Activated CD8-positive, alpha-beta T cell treated with anti-CD3 and anti-CD28 coated beads, Interleukin-2, amount 10 ng/mL, durations not matched to agents 7 days and 5 days (primary cell): ENCODE data around the gene OCSTAMP. TPM values are rescaled to one million over a fixed set of nuclear protein-coding genes. Genes with fewer than 3 reads are reported as not detected.

Experiments
- ATAC-seq: fragments of 150-1000 bp; cut with Tn5 transposase; one replicate; pipeline ENCODE4 v1.10.0; 2021; ENCODE audit warnings: moderate library complexity
- CTCF ChIA-PET: fragments of 350-600 bp; sonication (Branson Sonifier 250); formaldehyde crosslinking; loops from one replicate; lab custom pipeline; 2021; ENCODE audit warnings: antibody characterized with exemption; lab: Charles Lee
- POLR2A ChIA-PET: fragments of 350-600 bp; sonication (Branson Sonifier 250); formaldehyde crosslinking; loops from one replicate; lab custom pipeline; 2021; ENCODE audit warnings: antibody characterized with exemption; lab: Charles Lee
- DNase-seq: peaks from one replicate; pipeline ENCODE4 v3.0.0-alpha.2; 2020
- H3K27ac Mint-ChIP-seq: one replicate; pipeline ENCODE4 v1.8.0; 2021; ENCODE audit warnings: mild to moderate bottlenecking, mixed read lengths
- H3K27me3 Mint-ChIP-seq: one replicate; pipeline ENCODE4 v1.8.0; 2021; ENCODE audit warnings: low read depth, mixed read lengths
- H3K36me3 Mint-ChIP-seq: one replicate; pipeline ENCODE4 v1.8.0; 2021; ENCODE audit warnings: low read depth, mixed read lengths
- H3K4me1 Mint-ChIP-seq: one replicate; pipeline ENCODE4 v1.8.0; 2021; ENCODE audit warnings: low read depth, mixed read lengths
- H3K4me3 Mint-ChIP-seq: one replicate; pipeline ENCODE4 v1.8.0; 2021; ENCODE audit warnings: mild to moderate bottlenecking, mixed read lengths
- H3K9me3 Mint-ChIP-seq: one replicate; pipeline ENCODE4 v1.8.0; 2022; ENCODE audit warnings: mixed read lengths; ENCODE audit not compliant: insufficient read depth
- total RNA-seq, 2 experiments: library from RNA; stranded (reverse); gene quantifications; one replicate each; pipeline ENCODE4 v1.2.3, GENCODE V29; 2021

OCSTAMP gene
- total RNA-seq, 2 experiments from 2014 or later, result not detected

- Mint-ChIP-seq H3K27ac (no peak overlapping the region), H3K9me3 (no peaks in the 10 kb centered on the region), H3K36me3 (no peaks in the 10 kb centered on the region), H3K4me3 (no peak overlapping the region), H3K4me1 (peaks cover 4% of the 10 kb centered on the region), H3K27me3 (peaks cover 23% of the 10 kb centered on the region)
- ATAC-seq (no peak), DNase-seq (no peak)
- CTCF ChIA-PET, result interaction anchor here (1.2 kb wide), 1 partner anchor 22 kb away, joined by 4 read pairs; no protein-coding TSS in a partner anchor
- POLR2A ChIA-PET, result no interaction called here
These were observed 33.2 kb upstream of the OCSTAMP start for GRCh38 chr20:46583411-46584214.

- POLR2A ChIA-PET, result no interaction called here
- Mint-ChIP-seq H3K4me3 (no peak overlapping the region), H3K27me3 (peaks cover 24% of the 10 kb centered on the region), H3K9me3 (no peaks in the 10 kb centered on the region), H3K4me1 (peaks cover 4% of the 10 kb centered on the region), H3K27ac (no peak overlapping the region), H3K36me3 (no peaks in the 10 kb centered on the region)
- no peak for ATAC-seq
- CTCF ChIA-PET, result interaction anchor here (1.0 to 1.3 kb wide), 3 partner anchors 18 to 59 kb away, joined by 3 to 4 read pairs (median 4); no protein-coding TSS in a partner anchor
- no peak for DNase-seq
These were observed 32.2 kb upstream of the OCSTAMP start for GRCh38 chr20:46582648-46583047.

- DNase-seq, result no peak
- no peak overlapping the region for H3K4me3 Mint-ChIP-seq
- no peak overlapping the region for H3K27ac Mint-ChIP-seq
- POLR2A ChIA-PET, result no interaction called here
- peaks cover 24% of the 10 kb centered on the region for H3K27me3 Mint-ChIP-seq
- no peak for ATAC-seq
- no peaks in the 10 kb centered on the region for H3K9me3 Mint-ChIP-seq
- CTCF ChIA-PET, result interaction anchor here (1.3 kb wide), 1 partner anchor 17 kb away, joined by 4 read pairs; no protein-coding TSS in a partner anchor
- H3K4me1 Mint-ChIP-seq, result peaks cover 4% of the 10 kb centered on the region
- H3K36me3 Mint-ChIP-seq, result no peaks in the 10 kb centered on the region
These were observed 30.9 kb upstream of the OCSTAMP start for GRCh38 chr20:46581391-46581790.

- ChIA-PET CTCF (no interaction called here), POLR2A (no interaction called here)
- Mint-ChIP-seq H3K27ac (no peak overlapping the region), H3K27me3 (peaks cover 24% of the 10 kb centered on the region), H3K36me3 (no peaks in the 10 kb centered on the region), H3K9me3 (no peaks in the 10 kb centered on the region), H3K4me3 (no peak overlapping the region), H3K4me1 (peaks cover 10% of the 10 kb centered on the region)
- no peak for ATAC-seq
- no peak for DNase-seq
These were observed 30.3 kb upstream of the OCSTAMP start for GRCh38 chr20:46580613-46581205.

DNA sequence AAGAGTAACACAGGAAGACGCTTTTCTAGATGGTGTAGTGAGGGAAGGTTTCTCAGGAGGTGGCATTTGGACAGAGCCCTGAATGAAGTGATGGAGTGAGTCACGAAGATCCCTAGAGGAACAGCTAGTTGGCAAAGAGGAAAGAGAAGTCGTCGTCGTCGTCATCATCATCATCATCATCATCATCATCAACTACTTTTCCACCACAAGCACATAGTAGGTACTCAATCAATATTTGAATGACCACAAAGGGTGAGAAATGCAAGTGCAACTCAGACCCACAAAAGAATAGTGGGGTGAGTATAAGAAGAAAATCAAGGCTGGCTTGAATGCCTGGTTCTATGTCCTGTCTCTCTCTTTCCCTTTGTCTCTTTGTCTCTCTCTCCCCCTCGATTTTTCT is 28.3 kb upstream of the OCSTAMP start:
- H3K4me1 Mint-ChIP-seq, result peaks cover 13% of the 10 kb centered on the region
- peaks cover 17% of the 10 kb centered on the region for H3K27me3 Mint-ChIP-seq
- ChIA-PET CTCF (no interaction called here), POLR2A (no interaction called here)
- H3K4me3 Mint-ChIP-seq, result no peak overlapping the region
- no peak for DNase-seq
- H3K9me3 Mint-ChIP-seq, result no peaks in the 10 kb centered on the region
- no peak for ATAC-seq
- H3K36me3 Mint-ChIP-seq, result no peaks in the 10 kb centered on the region
- H3K27ac Mint-ChIP-seq, result no peak overlapping the region

DNA sequence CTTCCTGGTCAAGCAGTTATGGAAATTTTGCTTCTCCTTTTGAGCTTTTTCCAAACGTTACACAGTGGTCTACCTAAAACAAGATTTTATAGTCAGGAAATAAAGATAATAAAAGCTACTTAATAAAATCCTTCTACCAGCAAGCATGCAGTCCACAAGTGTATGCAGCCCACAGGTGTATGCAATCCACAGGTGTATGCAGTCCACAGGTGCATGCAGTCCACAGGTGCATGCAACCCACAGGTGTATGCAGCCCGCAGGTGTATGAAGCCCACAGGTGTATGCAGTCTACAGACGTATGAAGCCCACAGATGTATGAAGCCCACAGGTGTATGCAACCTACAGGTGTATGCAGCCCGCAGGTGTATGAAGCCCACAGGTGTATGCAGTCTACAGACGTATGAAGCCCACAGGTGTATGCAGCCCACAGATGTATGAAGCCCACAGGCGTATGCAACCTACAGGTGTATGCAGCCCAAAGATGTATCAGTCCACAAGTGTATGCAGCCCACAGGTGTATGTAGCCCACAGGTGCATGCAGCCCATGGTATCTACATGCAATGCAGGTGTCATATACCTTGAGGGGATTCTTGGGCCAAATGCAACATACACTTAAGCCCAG is 26.4 kb upstream of the OCSTAMP start:
- Mint-ChIP-seq H3K36me3 (no peaks in the 10 kb centered on the region), H3K9me3 (no peaks in the 10 kb centered on the region), H3K27me3 (peaks cover 20% of the 10 kb centered on the region), H3K4me3 (no peak overlapping the region), H3K27ac (no peak overlapping the region), H3K4me1 (peaks cover 13% of the 10 kb centered on the region)
- no peak for ATAC-seq
- ChIA-PET POLR2A (no interaction called here), CTCF (no interaction called here)
- no peak for DNase-seq

GRCh38 chr20:46575937-46576461 is 25.5 kb upstream of the OCSTAMP start:
- CTCF ChIA-PET, result no interaction called here
- no peak for DNase-seq
- ATAC-seq, result no peak
- Mint-ChIP-seq H3K27me3 (peaks cover 20% of the 10 kb centered on the region), H3K4me1 (peaks cover 13% of the 10 kb centered on the region), H3K4me3 (no peak overlapping the region), H3K27ac (no peak overlapping the region), H3K36me3 (no peaks in the 10 kb centered on the region), H3K9me3 (no peaks in the 10 kb centered on the region)
- POLR2A ChIA-PET, result interaction anchor here (1.3 kb wide), 1 partner anchor 10 kb away, joined by 3 read pairs; no protein-coding TSS in a partner anchor

DNA sequence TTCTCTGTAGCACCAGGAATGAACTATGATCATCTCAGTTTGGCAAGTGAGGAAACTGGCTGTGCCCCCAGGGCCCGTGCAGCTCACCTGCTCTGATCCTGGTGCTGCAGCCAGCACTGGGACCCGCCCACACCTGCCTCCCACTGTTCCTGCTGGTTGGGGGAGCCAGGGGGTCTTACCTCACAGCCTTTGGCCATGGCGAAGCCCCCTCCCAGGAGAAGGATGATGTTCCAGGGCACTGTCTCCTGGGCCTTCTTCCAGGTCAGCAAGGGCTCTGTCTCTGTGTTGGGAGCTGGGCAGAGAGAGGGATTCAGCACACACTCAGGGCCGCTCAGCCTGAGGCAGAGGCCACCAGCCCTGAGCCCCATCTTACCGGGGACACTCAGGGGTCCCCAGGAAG is 24.9 kb upstream of the OCSTAMP start:
- H3K4me3 Mint-ChIP-seq, result no peak overlapping the region
- H3K9me3 Mint-ChIP-seq, result no peaks in the 10 kb centered on the region
- ChIA-PET CTCF (interaction anchor here (1.1 kb wide), 1 partner anchor 13 kb away, joined by 4 read pairs; no protein-coding TSS in a partner anchor), POLR2A (interaction anchor here (1.3 kb wide), 1 partner anchor 10 kb away, joined by 3 read pairs; no protein-coding TSS in a partner anchor)
- ATAC-seq, result no peak
- DNase-seq, result no peak
- H3K36me3 Mint-ChIP-seq, result no peaks in the 10 kb centered on the region
- H3K27me3 Mint-ChIP-seq, result peaks cover 19% of the 10 kb centered on the region
- no peak overlapping the region for H3K27ac Mint-ChIP-seq
- peaks cover 13% of the 10 kb centered on the region for H3K4me1 Mint-ChIP-seq

DNA sequence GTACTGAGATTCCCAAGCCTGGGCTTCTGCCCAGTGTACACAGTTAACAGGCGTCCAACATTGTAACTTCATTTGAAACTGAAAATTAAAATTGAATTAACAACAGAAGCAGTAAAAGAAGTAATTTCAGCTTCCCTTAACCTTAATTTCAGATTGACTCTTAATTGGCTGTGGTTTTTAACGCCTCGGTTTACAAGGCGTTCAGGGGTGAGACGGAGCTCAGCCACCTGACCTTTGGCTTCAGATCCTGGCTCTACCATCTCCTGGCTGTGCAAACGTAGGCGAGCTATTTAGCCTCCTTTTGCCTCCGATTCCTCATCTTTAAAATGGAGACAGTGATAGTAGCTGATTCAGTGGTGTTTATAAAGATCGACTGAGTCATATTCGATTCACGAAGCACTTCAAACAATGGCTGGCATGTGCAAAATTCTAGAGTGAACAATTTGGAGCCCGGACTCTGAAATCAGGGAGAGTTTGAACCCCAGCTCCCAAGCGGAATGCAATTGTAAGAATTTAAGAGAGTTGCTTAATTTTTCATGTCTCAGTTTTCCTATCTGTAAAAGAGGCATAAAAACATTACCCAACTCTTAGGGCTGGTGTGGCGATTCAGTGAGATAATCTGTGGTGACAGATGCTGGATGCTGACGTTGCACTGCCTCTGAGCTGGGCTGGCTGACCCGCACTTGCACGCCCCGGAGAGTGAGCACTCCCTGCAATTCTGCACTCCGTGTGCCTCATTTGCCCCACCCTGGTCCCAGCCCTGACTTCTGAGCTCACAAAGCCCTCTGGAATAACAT is 23.5 kb upstream of the OCSTAMP start:
- Mint-ChIP-seq H3K4me3 (no peak overlapping the region), H3K4me1 (peaks cover 13% of the 10 kb centered on the region), H3K27me3 (peaks cover 20% of the 10 kb centered on the region), H3K27ac (no peak overlapping the region), H3K36me3 (no peaks in the 10 kb centered on the region), H3K9me3 (no peaks in the 10 kb centered on the region)
- ChIA-PET CTCF (interaction anchor here (1.1 to 2.7 kb wide), 4 partner anchors 11 to 29 kb away, joined by 4 to 13 read pairs (median 6); no protein-coding TSS in a partner anchor), POLR2A (interaction anchor here (1.0 kb wide), 1 partner anchor 29 kb away, joined by 3 read pairs; no protein-coding TSS in a partner anchor)
- ATAC-seq, result no peak
- no peak for DNase-seq

DNA sequence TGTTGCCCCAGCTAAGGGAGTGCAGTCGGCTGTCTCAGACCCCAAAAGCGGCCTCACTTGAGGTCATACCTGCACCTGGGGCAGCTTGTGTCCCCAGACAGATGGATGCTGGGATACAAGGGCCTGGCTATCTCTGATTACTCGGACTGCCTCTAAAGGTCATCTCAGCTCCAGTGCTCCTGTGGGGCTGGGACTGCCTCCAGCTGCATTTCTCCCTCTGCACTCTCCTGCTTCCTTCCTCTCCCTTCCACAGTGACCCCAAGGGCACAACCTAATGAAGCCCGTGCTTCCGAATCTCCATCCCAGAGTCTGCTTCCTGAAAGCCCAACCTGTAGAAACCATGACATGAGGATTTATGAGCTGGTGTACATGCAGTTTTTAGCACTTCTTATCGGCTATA is 22.8 kb upstream of the OCSTAMP start:
- ATAC-seq, result no peak
- POLR2A ChIA-PET, result interaction anchor here (0.9 kb wide), 1 partner anchor 115 kb away, joined by 3 read pairs; no protein-coding TSS in a partner anchor
- no peak for DNase-seq
- Mint-ChIP-seq H3K4me1 (peaks cover 13% of the 10 kb centered on the region), H3K4me3 (no peak overlapping the region), H3K27ac (no peak overlapping the region), H3K36me3 (no peaks in the 10 kb centered on the region), H3K9me3 (no peaks in the 10 kb centered on the region), H3K27me3 (peaks cover 17% of the 10 kb centered on the region)
- CTCF ChIA-PET, result interaction anchor here (1.3 to 2.7 kb wide), 4 partner anchors 11 to 28 kb away, joined by 4 to 13 read pairs (median 6); partner anchors contain the start of gene OCSTAMP

GRCh38 chr20:46572790-46573189 is 22.3 kb upstream of the OCSTAMP start:
- POLR2A ChIA-PET, result interaction anchor here (0.9 kb wide), 1 partner anchor 116 kb away, joined by 3 read pairs; no protein-coding TSS in a partner anchor
- CTCF ChIA-PET, result interaction anchor here (1.3 to 2.7 kb wide), 4 partner anchors 10 to 28 kb away, joined by 4 to 13 read pairs (median 6); partner anchors contain the start of gene OCSTAMP
- ATAC-seq (no peak), DNase-seq (no peak)
- Mint-ChIP-seq H3K36me3 (no peaks in the 10 kb centered on the region), H3K27ac (no peak overlapping the region), H3K9me3 (no peaks in the 10 kb centered on the region), H3K27me3 (peaks cover 17% of the 10 kb centered on the region), H3K4me3 (no peak overlapping the region), H3K4me1 (peaks cover 13% of the 10 kb centered on the region)
